IMR-90 (cell line): ENCODE results near the gene RAB25. TPM values are rescaled to one million over a fixed set of nuclear protein-coding genes. Genes with fewer than 3 reads are reported as not detected.

Source experiments
- ATAC-seq: fragments of 200-7000 bp; cut with Tn5 transposase; 2 replicates; pipeline ENCODE4 v1.9.1; 2020; ENCODE audit warnings: low read depth, mild to moderate bottlenecking, moderate library complexity
- BruUV-seq: library from RNA; stranded (reverse); fragments of 400-500 nt; replicated peaks from 2 replicates; lab custom pipeline; 2021; lab: Mats Ljungman, UMichigan
- CTCF ChIA-PET: fragments of 300-600 bp; formaldehyde crosslinking; extraction: SDS; loops from one replicate; lab custom pipeline; 2021; ENCODE audit warnings: antibody characterized with exemption; lab: Yijun Ruan, JAX
- POLR2A ChIA-PET: fragments of 300-600 bp; sonication (Branson Sonifier 250); formaldehyde crosslinking; loops from one replicate; lab custom pipeline; 2022; ENCODE audit warnings: antibody characterized with exemption; ENCODE audit not compliant: unreplicated experiment; lab: Charles Lee
- DNase-seq: peaks from one replicate; pipeline ENCODE4 v3.0.0; 2013
- H2AFZ ChIP-seq: replicated peaks from 2 replicates; pipeline ENCODE3; 2013; ENCODE audit warnings: low read length, mild to moderate bottlenecking; ENCODE audit not compliant: poor library complexity
- H2AK5ac ChIP-seq: 2 replicates; pipeline ENCODE4 v1.6.1; 2013; ENCODE audit warnings: low read depth, low read length, inconsistent platforms
- H2AK9ac ChIP-seq: replicated peaks from 2 replicates; pipeline ENCODE3; 2013; ENCODE audit warnings: mild to moderate bottlenecking, low read depth, low read length, moderate library complexity; ENCODE audit not compliant: poor library complexity
- H2BK120ac ChIP-seq: 2 replicates; pipeline ENCODE4 v1.6.1; 2013; ENCODE audit warnings: low read depth, low read length, inconsistent platforms
- H2BK15ac ChIP-seq: 3 replicates; pipeline ENCODE4 v1.6.1; 2013; ENCODE audit warnings: low read depth, low read length, inconsistent platforms
- H2BK20ac ChIP-seq: 2 replicates; pipeline ENCODE4 v1.6.1; 2013; ENCODE audit warnings: low read depth, mild to moderate bottlenecking, inconsistent platforms, low read length, moderate library complexity
- H2BK5ac ChIP-seq: 2 replicates; pipeline ENCODE4 v1.6.1; 2013; ENCODE audit warnings: mild to moderate bottlenecking, low read depth, low read length, inconsistent platforms; ENCODE audit not compliant: poor library complexity, severe bottlenecking
- H3K14ac ChIP-seq: replicated peaks from 2 replicates; pipeline ENCODE4 v1.6.1; 2013; ENCODE audit warnings: low read depth, low read length, inconsistent platforms
- H3K18ac ChIP-seq: 2 replicates; pipeline ENCODE4 v1.6.1; 2013; ENCODE audit warnings: low read depth, low read length, control low read depth
- H3K23ac ChIP-seq: 2 replicates; pipeline ENCODE4 v1.6.1; 2013; ENCODE audit warnings: low read depth, low read length, inconsistent platforms
- H3K27ac ChIP-seq: 2 replicates; pipeline ENCODE4 v1.5.1; 2013; ENCODE audit warnings: mild to moderate bottlenecking, control low read depth, low read length; ENCODE audit not compliant: insufficient read depth
- H3K27me3 ChIP-seq: 2 replicates; pipeline ENCODE4 v1.6.1; 2013; ENCODE audit warnings: low read length; ENCODE audit not compliant: control insufficient read depth, insufficient read depth
- H3K36me3 ChIP-seq: 2 replicates; pipeline ENCODE4 v1.6.1; 2013; ENCODE audit warnings: low read length, mixed read lengths; ENCODE audit not compliant: control insufficient read depth, insufficient read depth
- H3K4ac ChIP-seq: 2 replicates; pipeline ENCODE4 v1.6.1; 2013; ENCODE audit warnings: low read depth, low read length, inconsistent platforms
- H3K4me1 ChIP-seq: 2 replicates; pipeline ENCODE4 v1.6.1; 2013; ENCODE audit warnings: low read length, mixed read lengths; ENCODE audit not compliant: control insufficient read depth, insufficient read depth
- H3K4me2 ChIP-seq: 2 replicates; pipeline ENCODE4 v1.6.1; 2013; ENCODE audit warnings: low read depth, mild to moderate bottlenecking, control low read depth, low read length, moderate library complexity
- H3K4me3 ChIP-seq: 2 replicates; pipeline ENCODE4 v1.5.1; 2013; ENCODE audit warnings: low read depth, mild to moderate bottlenecking, control low read depth, low read length, moderate library complexity; ENCODE audit not compliant: insufficient read depth
- H3K56ac ChIP-seq: 2 replicates; pipeline ENCODE4 v1.6.1; 2013; ENCODE audit warnings: low read length, inconsistent platforms; ENCODE audit not compliant: insufficient read depth; ENCODE audit errors: extremely low read depth
- H3K79me1 ChIP-seq, 2 experiments: 2 replicates each; pipeline ENCODE4 v1.6.1; 2013; ENCODE audit warnings: low read length in 2 of 2, inconsistent platforms in 1 of 2, low read depth in 1 of 2
- H3K9ac ChIP-seq: 2 replicates; pipeline ENCODE4 v1.6.1; 2013; ENCODE audit warnings: low read depth, low read length, control low read depth
- H3K9me1 ChIP-seq: 2 replicates; pipeline ENCODE4 v1.6.1; 2013; ENCODE audit warnings: low read length, inconsistent platforms; ENCODE audit not compliant: insufficient read depth
- H3K9me3 ChIP-seq: 2 replicates; pipeline ENCODE4 v1.6.1; 2013; ENCODE audit warnings: low read length; ENCODE audit not compliant: control insufficient read depth, insufficient read depth
- H4K20me1 ChIP-seq: 2 replicates; pipeline ENCODE4 v1.6.1; 2013; ENCODE audit warnings: low read length, inconsistent platforms; ENCODE audit not compliant: insufficient read depth
- H4K5ac ChIP-seq: 2 replicates; pipeline ENCODE4 v1.6.1; 2013; ENCODE audit warnings: mild to moderate bottlenecking, low read depth, low read length, control low read depth
- H4K8ac ChIP-seq, 2 experiments: 2 replicates each; pipeline ENCODE4 v1.6.1; 2013; ENCODE audit warnings: low read depth in 2 of 2, low read length in 2 of 2, control low read depth in 1 of 2, inconsistent platforms in 1 of 2
- H4K91ac ChIP-seq: 2 replicates; pipeline ENCODE4 v1.6.1; 2013; ENCODE audit warnings: low read depth, low read length, inconsistent platforms; ENCODE audit not compliant: insufficient read depth
- CEBPB ChIP-seq: IDR thresholded peaks from 2 replicates; pipeline ENCODE4 v1.6.1; 2012; ENCODE audit warnings: low read depth, low read length, improper control_type of control experiment
- CHD1 ChIP-seq: IDR thresholded peaks from 2 replicates; pipeline ENCODE4 v1.6.1; 2012; ENCODE audit warnings: low read depth, low read length, improper control_type of control experiment
- FOS ChIP-seq: fragments of 150-350 bp; IDR thresholded peaks from 2 replicates; pipeline ENCODE4 v1.6.1; 2016; ENCODE audit warnings: low read depth, low read length
- MAFK ChIP-seq: IDR thresholded peaks from 2 replicates; pipeline ENCODE4 v1.6.1; 2012; ENCODE audit warnings: low read depth, low read length, improper control_type of control experiment
- MAZ ChIP-seq: IDR thresholded peaks from 2 replicates; pipeline ENCODE4 v1.6.1; 2012; ENCODE audit warnings: low read depth, mild to moderate bottlenecking, low read length, improper control_type of control experiment, moderate library complexity, borderline replicate concordance
- MXI1 ChIP-seq: IDR thresholded peaks from 2 replicates; pipeline ENCODE4 v1.6.1; 2012; ENCODE audit warnings: low read depth, mild to moderate bottlenecking, low read length, moderate library complexity, borderline replicate concordance
- WGBS, 2 experiments: methylation state at CpG; one replicate each; pipeline versions ENCODE4 v1.1.5 to v1.1.7; 2013; ENCODE audit warnings: missing lambda C conversion rate in 2 of 2; ENCODE audit not compliant: insufficient read length in 1 of 2; ENCODE audit errors: extremely low coverage in 2 of 2; 5-methylcytosine and 5-hydroxymethylcytosine counted together
- dilution Hi-C: fragments of 300-500 bp; cut with HindIII; formaldehyde crosslinking; loops from one replicate; pipeline ENCODE4 v1.14.3; 2018; ENCODE audit warnings: low sequenced_read_pairs; ENCODE audit not compliant: unreplicated experiment
- in situ Hi-C: fragments of 300-500 bp; cut with MboI; formaldehyde crosslinking; loops from 3 replicates; pipeline ENCODE4 v1.14.3; 2019; ENCODE audit warnings: low sequenced_read_pairs, inconsistent platforms, mixed read lengths
- intact Hi-C: fragments of 100-400 bp; cut with micrococcal nuclease; formaldehyde crosslinking; loops from 2 replicates; pipeline ENCODE4 v1.10.0; 2022
- polyA plus RNA-seq, 3 experiments: library from polyadenylated mRNA; depleted of rRNA; stranded (reverse); fragments of >200 nt; gene quantifications; 2 replicates each; pipeline ENCODE4 v1.2.3, GENCODE V29; 2012; ENCODE audit warnings: low replicate concordance in 1 of 3
- total RNA-seq: library from RNA; depleted of rRNA; stranded (reverse); fragments of >200 nt; gene quantifications from 2 replicates; pipeline ENCODE4 v1.2.3, GENCODE V29; 2012
- TF ChIP-seq, protein P1 (sequence below): fragments of 150-350 bp; IDR thresholded peaks from 2 replicates; pipeline ENCODE4 v1.6.1; 2016; ENCODE audit warnings: low read depth, mild to moderate bottlenecking, low read length, moderate library complexity, borderline replicate concordance

Gene RAB25
- total and polyA plus RNA-seq, 2 of the 4 experiments (the other 2 are of a cell fraction): not detected

DNA sequence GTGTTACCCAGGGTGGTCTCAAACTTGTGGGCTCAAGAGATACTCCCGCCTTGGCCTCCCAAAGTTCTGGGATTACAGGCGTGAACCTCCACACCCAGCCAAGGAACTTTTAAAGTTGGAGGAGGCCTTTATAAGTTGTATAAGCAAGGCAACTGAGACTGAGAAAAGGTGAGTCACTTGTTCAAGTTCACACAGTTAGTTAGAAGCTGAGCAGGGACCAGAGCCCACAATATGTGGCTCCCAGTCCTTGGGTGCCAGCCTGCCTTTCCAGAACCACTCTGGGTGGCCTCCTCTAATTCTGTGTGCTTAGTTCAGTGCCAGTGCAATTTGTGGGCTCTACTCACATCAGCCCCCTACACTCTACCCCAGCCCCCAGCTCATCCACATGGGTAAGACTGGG, 3.7 kb downstream of the RAB25 start:
- Histone ChIP-seq H4K8ac (no peak overlapping the region), H3K9me1 (peaks cover 2% of the 10 kb centered on the region; the same call in 1 of the 2 replicates), H4K20me1 (no peaks in the 10 kb centered on the region), H4K91ac (no peak overlapping the region), H3K36me3 (no peaks in the 10 kb centered on the region), H2BK15ac (no peak overlapping the region), H2AK9ac (no peak overlapping the region), H3K9me3 (no peaks in the 10 kb centered on the region), H2BK120ac (no peak overlapping the region), H3K27ac (no peak overlapping the region), H3K18ac (no peak overlapping the region), H3K27me3 (no peaks in the 10 kb centered on the region), H3K4ac (no peak overlapping the region), H3K4me1 (peaks cover 5% of the 10 kb centered on the region), H3K9ac (no peak overlapping the region), H2AFZ (no peak overlapping the region), H3K14ac (no peak overlapping the region), H3K23ac (no peak overlapping the region), H3K56ac (no peak overlapping the region), H2AK5ac (no peak overlapping the region), H2BK5ac (no peak overlapping the region), H3K79me1 (no peaks in the 10 kb centered on the region), H4K5ac (no peak overlapping the region), H3K4me3 (no peak overlapping the region), H3K4me2 (no peak overlapping the region), H2BK20ac (no peak overlapping the region)
- dilution Hi-C loops (no loop called here), in situ Hi-C loops (loop anchor here (5.0 kb wide), 1 partner anchor 127 kb away; no protein-coding TSS in a partner anchor), intact Hi-C loops (no loop called here)
- ATAC-seq: no peak
- TF ChIP-seq MAZ (no peak), MAFK (no peak), FOS (no peak), MXI1 (no peak), CHD1 (no peak), CEBPB (no peak)
- TF ChIP-seq, protein P1, sequence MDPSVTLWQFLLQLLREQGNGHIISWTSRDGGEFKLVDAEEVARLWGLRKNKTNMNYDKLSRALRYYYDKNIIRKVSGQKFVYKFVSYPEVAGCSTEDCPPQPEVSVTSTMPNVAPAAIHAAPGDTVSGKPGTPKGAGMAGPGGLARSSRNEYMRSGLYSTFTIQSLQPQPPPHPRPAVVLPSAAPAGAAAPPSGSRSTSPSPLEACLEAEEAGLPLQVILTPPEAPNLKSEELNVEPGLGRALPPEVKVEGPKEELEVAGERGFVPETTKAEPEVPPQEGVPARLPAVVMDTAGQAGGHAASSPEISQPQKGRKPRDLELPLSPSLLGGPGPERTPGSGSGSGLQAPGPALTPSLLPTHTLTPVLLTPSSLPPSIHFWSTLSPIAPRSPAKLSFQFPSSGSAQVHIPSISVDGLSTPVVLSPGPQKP: no peak
- DNase-seq: no peak
- CTCF ChIA-PET: no interaction called here
- no CpG with 5 or more reads among the region's 2 CpGs for WGBS, 2 experiments
- BruUV-seq: no TSS peak
- POLR2A ChIA-PET: no interaction called here
